NCI-H526 (cell line): Measurements from ENCODE around the gene PCDHGB7.
"Not testable (repeated sequence)": the region's sequence is repeated elsewhere in the genome, so short reads cannot be mapped to it uniquely, and the experiment has no call there.

ENCODE experiments used
- DNase-seq, 2 experiments: peaks; one replicate each; lab custom pipeline; 2025; lab: John Stamatoyannopoulos, UW

Gene PCDHGB7

GRCh38 chr5:141417494-141418172 lies at the start of gene PCDHGB7:
TSS of gene PCDHGB7 (plus strand) at chr5:141417677. CDS start at chr5:141417860, 183 bp downstream.
- peak; percentile 29 to 79 for DNase-seq

- DNase-seq = no peak
Observed at GRCh38 chr5:141369994-141370848, 47.3 kb upstream of the PCDHGB7 start, which contains the start of gene PCDHGB3. TSS of gene PCDHGB3 (plus strand) at chr5:141370242. CDS start at chr5:141370395, 153 bp downstream.

- DNase-seq = no peak
Observed at GRCh38 chr5:141371572-141372475, 45.7 kb upstream of the PCDHGB7 start.

GRCh38 chr5:141373673-141374317 lies 43.7 kb upstream of the PCDHGB7 start, which contains the start of gene PCDHGA6:
TSS of gene PCDHGA6 (plus strand) at chr5:141373891. CDS start at chr5:141374084, 193 bp downstream.
- DNase-seq = no peak

GRCh38 chr5:141374627-141375026 lies 42.9 kb upstream of the PCDHGB7 start:
- no peak for DNase-seq

GRCh38 chr5:141375444-141376155 lies 41.9 kb upstream of the PCDHGB7 start:
- DNase-seq = peak in 1 of 2 experiments; percentile 14

- no peak for DNase-seq
Observed at GRCh38 chr5:141382469-141383294, 34.8 kb upstream of the PCDHGB7 start, which contains the start of gene PCDHGA7. TSS of gene PCDHGA7 (plus strand) at chr5:141382742. CDS start at chr5:141382900, 158 bp downstream.

- no peak for DNase-seq
Observed at GRCh38 chr5:141383345-141383744, 34.1 kb upstream of the PCDHGB7 start.

GRCh38 chr5:141384471-141385267 lies 32.8 kb upstream of the PCDHGB7 start:
- no peak for DNase-seq

GRCh38 chr5:141387557-141388311 lies 29.7 kb upstream of the PCDHGB7 start, which contains the start of gene PCDHGB4:
TSS of gene PCDHGB4 (plus strand) at chr5:141387698. CDS start at chr5:141387885, 187 bp downstream.
- DNase-seq = not testable (repeated sequence)

GRCh38 chr5:141388661-141389060 lies 28.8 kb upstream of the PCDHGB7 start:
- DNase-seq = no peak

- DNase-seq = no peak
Observed at GRCh38 chr5:141389153-141390042, 28.1 kb upstream of the PCDHGB7 start.

- DNase-seq = peak in 1 of 2 experiments; percentile 0
Observed at GRCh38 chr5:141392429-141393198, 24.9 kb upstream of the PCDHGB7 start, which contains the start of gene PCDHGA8. TSS of gene PCDHGA8 (plus strand) at chr5:141392633. CDS start at chr5:141392814, 181 bp downstream.

GRCh38 chr5:141393267-141393666 lies 24.2 kb upstream of the PCDHGB7 start:
- DNase-seq = no peak

GRCh38 chr5:141394401-141395187 lies 22.9 kb upstream of the PCDHGB7 start:
- not testable (repeated sequence) for DNase-seq
